ENCODE measurements around the gene ZFAND3. TPM values are rescaled to one million over a fixed set of nuclear protein-coding genes. Genes with fewer than 3 reads are reported as not detected.

Gene ZFAND3
- total and polyA plus RNA-seq, 2 donors (not counting 3 experiments of a cell fraction or from before 2014, with no cell fraction given), result 15.4 to 54.2 TPM

DNA sequence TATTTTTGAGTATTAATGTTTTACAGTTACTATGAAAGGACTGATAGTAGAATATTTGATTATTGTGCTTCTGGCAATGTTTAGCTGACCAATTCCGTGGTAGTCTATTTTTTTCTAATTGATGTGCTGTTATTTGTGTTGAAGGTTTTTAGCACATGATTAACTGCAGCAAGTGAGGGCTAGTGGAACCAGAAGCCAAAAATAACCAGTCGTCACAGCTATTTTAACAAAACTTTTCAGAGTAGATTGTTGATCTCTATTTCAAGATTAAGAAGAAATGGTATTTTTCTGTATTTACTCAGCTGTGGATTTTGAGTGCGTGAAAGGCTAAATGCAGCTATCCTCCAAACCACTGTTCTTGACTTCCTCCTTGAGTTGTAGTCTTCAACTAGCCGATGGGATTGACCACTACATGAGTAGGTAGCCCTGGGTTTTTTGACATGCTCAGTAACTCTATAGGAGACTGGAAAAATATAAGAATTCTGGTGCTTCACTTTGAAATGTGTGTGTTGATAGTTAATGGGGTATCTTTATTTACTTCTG is 258.0 kb downstream of the ZFAND3 start:
- Histone ChIP-seq H3K79me2 (ENCODE audit: control insufficient read depth, insufficient read depth, low read length) (peaks cover 11% of the 10 kb centered on the region), H3K27ac (ENCODE audit: insufficient read depth, low read depth, low read length) (no peak overlapping the region), H3K4me2 (ENCODE audit: insufficient read depth, low read length) (no peak overlapping the region), H3K27me3 (ENCODE audit: control insufficient read depth in 2 of 2, insufficient read depth in 2 of 2, low read length in 2 of 2) (no peaks in the 10 kb centered on the region), H4K20me1 (replicated peaks; ENCODE audit: control insufficient read depth, extremely low read depth, insufficient read depth, low read length) (peaks cover 4% of the 10 kb centered on the region), H3K4me1 (ENCODE audit: control insufficient read depth, extremely low read depth, insufficient read depth, low read length) (peaks cover 8% of the 10 kb centered on the region), H3K9me1 (replicated peaks; ENCODE audit: control insufficient read depth, extremely low read depth, insufficient read depth, low read length) (no peaks in the 10 kb centered on the region), H3K9me3 (replicated peaks; ENCODE audit: control insufficient read depth, insufficient read depth, low read length) (no peaks in the 10 kb centered on the region), H2AFZ (ENCODE audit: low read depth, low read length) (no peak overlapping the region), H3K4me3 (replicated peaks in 1 of 3; ENCODE audit: insufficient read depth in 1 of 3, low read depth in 1 of 3, low read length in 3 of 3) (no peak overlapping the region), H3K36me3 (ENCODE audit: control insufficient read depth in 2 of 2, extremely low read depth in 1 of 2, insufficient read depth in 2 of 2, low read length in 2 of 2) (peaks cover 0 to 3% of the 10 kb centered on the region in 2 experiments), H3K9ac (replicated peaks; ENCODE audit: extremely low read depth, insufficient read depth, low read length) (no peak overlapping the region)
- intact Hi-C loops (cut with micrococcal nuclease), result no loop called here
- CTCF ChIA-PET, result no interaction called here
- no peak for DNase-seq (ENCODE audit: low read depth, low spot score)
- no TSS peak for BruUV-seq (replicated peaks)
- dilution Hi-C loops (cut with MboI; ENCODE audit: extremely low pct_ligation_motif_present, low sequenced_read_pairs), result no loop called here
- no peak for TF ChIP-seq EZH2 (IDR thresholded peaks at IDR 0.05; ENCODE audit: borderline replicate concordance, low read depth, low read length, severe bottlenecking)
- no peak for TF ChIP-seq FOS (IDR thresholded peaks at IDR 0.05; ENCODE audit: borderline replicate concordance, insufficient read depth, low read length)
- TF ChIP-seq POLR2A (IDR thresholded peaks at IDR 0.05; ENCODE audit: low read depth, low read length), result no peak
- TF ChIP-seq POLR2AphosphoS5 (IDR thresholded peaks at IDR 0.05; ENCODE audit: insufficient read depth, low read depth, low read length), result no peak
- TF ChIP-seq, protein P1, sequence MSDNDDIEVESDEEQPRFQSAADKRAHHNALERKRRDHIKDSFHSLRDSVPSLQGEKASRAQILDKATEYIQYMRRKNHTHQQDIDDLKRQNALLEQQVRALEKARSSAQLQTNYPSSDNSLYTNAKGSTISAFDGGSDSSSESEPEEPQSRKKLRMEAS (IDR thresholded peaks at IDR 0.05; ENCODE audit: insufficient read depth, insufficient read length), result no peak
- TF ChIP-seq MYC (IDR thresholded peaks at IDR 0.05; ENCODE audit: low read depth, low read length), result no peak
- TF ChIP-seq, protein P2, sequence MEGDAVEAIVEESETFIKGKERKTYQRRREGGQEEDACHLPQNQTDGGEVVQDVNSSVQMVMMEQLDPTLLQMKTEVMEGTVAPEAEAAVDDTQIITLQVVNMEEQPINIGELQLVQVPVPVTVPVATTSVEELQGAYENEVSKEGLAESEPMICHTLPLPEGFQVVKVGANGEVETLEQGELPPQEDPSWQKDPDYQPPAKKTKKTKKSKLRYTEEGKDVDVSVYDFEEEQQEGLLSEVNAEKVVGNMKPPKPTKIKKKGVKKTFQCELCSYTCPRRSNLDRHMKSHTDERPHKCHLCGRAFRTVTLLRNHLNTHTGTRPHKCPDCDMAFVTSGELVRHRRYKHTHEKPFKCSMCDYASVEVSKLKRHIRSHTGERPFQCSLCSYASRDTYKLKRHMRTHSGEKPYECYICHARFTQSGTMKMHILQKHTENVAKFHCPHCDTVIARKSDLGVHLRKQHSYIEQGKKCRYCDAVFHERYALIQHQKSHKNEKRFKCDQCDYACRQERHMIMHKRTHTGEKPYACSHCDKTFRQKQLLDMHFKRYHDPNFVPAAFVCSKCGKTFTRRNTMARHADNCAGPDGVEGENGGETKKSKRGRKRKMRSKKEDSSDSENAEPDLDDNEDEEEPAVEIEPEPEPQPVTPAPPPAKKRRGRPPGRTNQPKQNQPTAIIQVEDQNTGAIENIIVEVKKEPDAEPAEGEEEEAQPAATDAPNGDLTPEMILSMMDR (IDR thresholded peaks at IDR 0.05; ENCODE audit: extremely low read depth in 1 of 2, insufficient read depth in 1 of 2, low read depth in 1 of 2, low read length in 2 of 2), result no peak
- no peak for TF ChIP-seq GATA2 (IDR thresholded peaks at IDR 0.05; ENCODE audit: insufficient read depth, insufficient read length, low read depth, low read length)
- no peak for TF ChIP-seq JUN (IDR thresholded peaks at IDR 0.05; ENCODE audit: borderline replicate concordance, insufficient read depth, insufficient read length, low read depth)
- FAIRE-seq, result no peak
- POLR2A ChIA-PET, result no interaction called here
